BJ (cell line): ENCODE data around the gene AGBL4. TPM values are rescaled to one million over a fixed set of nuclear protein-coding genes. Genes with fewer than 3 reads are reported as not detected.

ENCODE experiments used
- CTCF ChIA-PET: fragments of 350-600 bp; formaldehyde crosslinking; extraction: SDS; loops from one replicate; lab custom pipeline; 2021; ENCODE audit warnings: antibody characterized with exemption, inconsistent platforms; lab: Yijun Ruan, JAX
- POLR2A ChIA-PET: fragments of 300-600 bp; sonication (Branson Sonifier 250); formaldehyde crosslinking; extraction: SDS; loops from one replicate; lab custom pipeline; 2021; ENCODE audit warnings: antibody characterized with exemption; lab: Charles Lee
- DNase-seq: peaks from one replicate; pipeline ENCODE4 v3.0.0-alpha.2; 2011; ENCODE audit warnings: low read depth
- H3K27me3 ChIP-seq: 2 replicates; pipeline ENCODE4 v1.6.0; 2011; ENCODE audit warnings: low read length; ENCODE audit not compliant: control insufficient read depth, insufficient read depth
- H3K36me3 ChIP-seq: 2 replicates; pipeline ENCODE4 v1.5.1; 2011; ENCODE audit warnings: low read length; ENCODE audit not compliant: control insufficient read depth, insufficient read depth
- H3K4me3 ChIP-seq: 2 replicates; pipeline ENCODE4 v1.5.1; 2011; ENCODE audit warnings: low read depth, mild to moderate bottlenecking, control low read depth, low read length
- polyA plus RNA-seq: library from polyadenylated mRNA; depleted of rRNA; stranded (reverse); fragments of >200 nt; gene quantifications from 2 replicates; pipeline ENCODE4 v1.2.3, GENCODE V29; 2011
- TF ChIP-seq, protein P1 (sequence below): IDR thresholded peaks from 2 replicates; pipeline ENCODE4 v1.5.1; 2011; ENCODE audit warnings: low read depth, mild to moderate bottlenecking, control low read depth, inconsistent platforms, low read length, moderate library complexity; ENCODE audit not compliant: insufficient read depth

The AGBL4 gene
- polyA plus RNA-seq, 1 experiment = not detected

- TF ChIP-seq, protein P1, sequence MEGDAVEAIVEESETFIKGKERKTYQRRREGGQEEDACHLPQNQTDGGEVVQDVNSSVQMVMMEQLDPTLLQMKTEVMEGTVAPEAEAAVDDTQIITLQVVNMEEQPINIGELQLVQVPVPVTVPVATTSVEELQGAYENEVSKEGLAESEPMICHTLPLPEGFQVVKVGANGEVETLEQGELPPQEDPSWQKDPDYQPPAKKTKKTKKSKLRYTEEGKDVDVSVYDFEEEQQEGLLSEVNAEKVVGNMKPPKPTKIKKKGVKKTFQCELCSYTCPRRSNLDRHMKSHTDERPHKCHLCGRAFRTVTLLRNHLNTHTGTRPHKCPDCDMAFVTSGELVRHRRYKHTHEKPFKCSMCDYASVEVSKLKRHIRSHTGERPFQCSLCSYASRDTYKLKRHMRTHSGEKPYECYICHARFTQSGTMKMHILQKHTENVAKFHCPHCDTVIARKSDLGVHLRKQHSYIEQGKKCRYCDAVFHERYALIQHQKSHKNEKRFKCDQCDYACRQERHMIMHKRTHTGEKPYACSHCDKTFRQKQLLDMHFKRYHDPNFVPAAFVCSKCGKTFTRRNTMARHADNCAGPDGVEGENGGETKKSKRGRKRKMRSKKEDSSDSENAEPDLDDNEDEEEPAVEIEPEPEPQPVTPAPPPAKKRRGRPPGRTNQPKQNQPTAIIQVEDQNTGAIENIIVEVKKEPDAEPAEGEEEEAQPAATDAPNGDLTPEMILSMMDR = no peak
- ChIA-PET POLR2A (no interaction called here), CTCF (no interaction called here)
- Histone ChIP-seq H3K4me3 (no peak overlapping the region), H3K27me3 (no peaks in the 10 kb centered on the region), H3K36me3 (no peaks in the 10 kb centered on the region)
- DNase-seq = no peak
These were observed 607.0 kb downstream of the AGBL4 start for GRCh38 chr1:49416758-49417157.

DNA sequence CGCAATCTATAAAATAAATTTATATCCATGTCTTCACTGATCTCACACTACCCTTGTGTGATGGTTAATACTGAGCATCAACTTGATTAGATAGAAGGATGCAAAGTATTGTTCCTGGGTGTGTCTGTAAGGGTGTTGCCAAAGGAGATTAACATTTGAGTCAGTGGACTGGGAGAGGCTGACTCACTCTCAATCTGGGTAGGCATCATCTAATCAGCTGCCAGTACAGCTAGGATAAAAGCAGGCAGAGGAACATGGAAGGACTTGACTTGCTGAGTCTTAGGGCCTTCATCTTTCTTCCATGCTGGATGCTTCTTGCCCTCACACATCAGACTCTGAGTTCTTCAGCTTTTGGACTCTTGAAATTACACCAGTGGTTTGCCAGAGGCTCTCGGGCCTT lies 615.4 kb downstream of the AGBL4 start:
- no peak overlapping the region for H3K4me3 ChIP-seq
- POLR2A ChIA-PET = no interaction called here

GRCh38 chr1:49397086-49397485 lies 626.7 kb downstream of the AGBL4 start:
- TF ChIP-seq, protein P1 = no peak
- ChIA-PET CTCF (no interaction called here), POLR2A (no interaction called here)
- no peaks in the 10 kb centered on the region for H3K27me3 ChIP-seq
- no peaks in the 10 kb centered on the region for H3K36me3 ChIP-seq
- no peak overlapping the region for H3K4me3 ChIP-seq
- DNase-seq = no peak

More for the DNA sequence above, 615.4 kb downstream of the AGBL4 start:
- no peak for DNase-seq
- no peaks in the 10 kb centered on the region for H3K36me3 ChIP-seq
- H3K27me3 ChIP-seq = no peaks in the 10 kb centered on the region
- CTCF ChIA-PET = no interaction called here
- TF ChIP-seq, protein P1 = no peak

DNA sequence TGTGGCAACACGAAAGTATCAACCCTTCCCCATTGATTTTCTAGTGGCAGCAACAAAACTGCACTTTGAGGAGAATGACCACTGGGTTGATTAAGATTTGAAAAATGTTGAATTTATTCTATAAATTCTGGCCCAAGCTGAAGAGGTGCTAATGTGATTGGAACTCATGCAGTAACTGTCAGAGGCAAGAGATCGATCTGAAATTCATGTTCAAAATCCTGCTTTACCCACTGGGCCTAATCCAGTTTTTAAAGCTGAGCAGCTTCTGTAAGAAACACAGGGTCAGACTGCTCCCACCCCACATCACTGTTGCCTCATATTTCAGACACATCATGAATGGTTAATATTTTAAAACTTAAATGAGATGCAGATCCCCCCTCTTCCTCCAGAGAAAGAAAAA lies 629.6 kb downstream of the AGBL4 start:
- DNase-seq = no peak
- TF ChIP-seq, protein P1 = no peak
- ChIA-PET CTCF (no interaction called here), POLR2A (no interaction called here)
- H3K27me3 ChIP-seq = no peaks in the 10 kb centered on the region
- H3K36me3 ChIP-seq = no peaks in the 10 kb centered on the region
- no peak overlapping the region for H3K4me3 ChIP-seq

- ChIA-PET CTCF (interaction anchor here (0.9 kb wide), 1 partner anchor 31 kb away, joined by 3 read pairs; no protein-coding TSS in a partner anchor), POLR2A (no interaction called here)
- Histone ChIP-seq H3K27me3 (no peaks in the 10 kb centered on the region), H3K36me3 (no peaks in the 10 kb centered on the region), H3K4me3 (no peak overlapping the region)
- TF ChIP-seq, protein P1 = no peak
- no peak for DNase-seq
These were observed 634.1 kb downstream of the AGBL4 start for GRCh38 chr1:49389699-49390098.
